DOHH2 (cell line): ENCODE data around the gene GSK3B.

Experiments
- EZH2phosphoT487 ChIP-seq: fragments of 200-600 bp; sonication (generic); IDR thresholded peaks from 2 replicates; pipeline ENCODE4 v1.6.1; 2017; ENCODE audit warnings: borderline replicate concordance, mild to moderate bottlenecking, antibody characterized with exemption, low read length, moderate library complexity, mixed read lengths
- TF ChIP-seq, protein P1 (sequence below): fragments of 200-600 bp; sonication (generic); IDR thresholded peaks from one replicate; pipeline ENCODE4 v1.5.1; 2014; ENCODE audit warnings: antibody characterized with exemption, mild to moderate bottlenecking, low read depth, low read length; ENCODE audit not compliant: poor library complexity, severe bottlenecking

DNA sequence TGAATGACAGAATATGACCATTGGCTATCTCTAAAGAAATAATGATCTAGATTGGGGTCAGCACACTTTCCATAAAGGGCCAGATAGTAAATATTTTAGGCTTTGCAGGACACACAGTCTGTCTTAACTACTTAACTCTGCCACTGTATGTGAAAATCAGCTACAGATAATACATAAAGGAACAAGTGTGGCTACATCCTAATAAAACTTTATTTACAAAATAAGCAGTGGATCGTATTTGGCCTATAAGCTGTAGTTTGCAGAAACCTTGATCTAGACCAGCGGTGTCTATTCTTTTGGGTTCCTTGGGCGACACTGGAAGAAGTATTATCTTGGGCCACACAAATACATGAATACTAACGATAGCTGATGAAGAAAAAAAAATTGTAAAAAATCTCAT, 27.6 kb downstream of the GSK3B start:
- TF ChIP-seq EZH2phosphoT487 = no peak
- TF ChIP-seq, protein P1, sequence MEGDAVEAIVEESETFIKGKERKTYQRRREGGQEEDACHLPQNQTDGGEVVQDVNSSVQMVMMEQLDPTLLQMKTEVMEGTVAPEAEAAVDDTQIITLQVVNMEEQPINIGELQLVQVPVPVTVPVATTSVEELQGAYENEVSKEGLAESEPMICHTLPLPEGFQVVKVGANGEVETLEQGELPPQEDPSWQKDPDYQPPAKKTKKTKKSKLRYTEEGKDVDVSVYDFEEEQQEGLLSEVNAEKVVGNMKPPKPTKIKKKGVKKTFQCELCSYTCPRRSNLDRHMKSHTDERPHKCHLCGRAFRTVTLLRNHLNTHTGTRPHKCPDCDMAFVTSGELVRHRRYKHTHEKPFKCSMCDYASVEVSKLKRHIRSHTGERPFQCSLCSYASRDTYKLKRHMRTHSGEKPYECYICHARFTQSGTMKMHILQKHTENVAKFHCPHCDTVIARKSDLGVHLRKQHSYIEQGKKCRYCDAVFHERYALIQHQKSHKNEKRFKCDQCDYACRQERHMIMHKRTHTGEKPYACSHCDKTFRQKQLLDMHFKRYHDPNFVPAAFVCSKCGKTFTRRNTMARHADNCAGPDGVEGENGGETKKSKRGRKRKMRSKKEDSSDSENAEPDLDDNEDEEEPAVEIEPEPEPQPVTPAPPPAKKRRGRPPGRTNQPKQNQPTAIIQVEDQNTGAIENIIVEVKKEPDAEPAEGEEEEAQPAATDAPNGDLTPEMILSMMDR = no peak
